GM23248 (cell line): ENCODE measurements around the gene LYPD1. TPM values are rescaled to one million over a fixed set of nuclear protein-coding genes. Genes with fewer than 3 reads are reported as not detected.

Experiments used
- DNase-seq: peaks from one replicate; pipeline ENCODE4 v3.0.0-alpha.2; 2015
- H2AFZ ChIP-seq: fragments of 200-600 bp; sonication (generic); 2 replicates; pipeline ENCODE4 v1.6.1; 2016; ENCODE audit warnings: antibody characterized with exemption
- H3F3A ChIP-seq: fragments of 200-600 bp; sonication (generic); 2 replicates; pipeline ENCODE4 v1.6.1; 2016; ENCODE audit warnings: mild to moderate bottlenecking, antibody characterized with exemption, mixed run types; ENCODE audit not compliant: insufficient read depth
- H3K27ac ChIP-seq: fragments of 200-600 bp; sonication (generic); 2 replicates; pipeline ENCODE4 v1.5.1; 2016; ENCODE audit warnings: mild to moderate bottlenecking
- H3K27me3 ChIP-seq: fragments of 200-600 bp; sonication (generic); replicated peaks from 2 replicates; pipeline ENCODE4 v1.6.1; 2016; ENCODE audit warnings: mild to moderate bottlenecking; ENCODE audit not compliant: insufficient read depth
- H3K36me3 ChIP-seq: fragments of 200-600 bp; sonication (generic); 2 replicates; pipeline ENCODE4 v1.6.1; 2016; ENCODE audit warnings: low read depth, mild to moderate bottlenecking
- H3K4me1 ChIP-seq: fragments of 200-600 bp; sonication (generic); 2 replicates; pipeline ENCODE4 v1.6.1; 2016; ENCODE audit warnings: mild to moderate bottlenecking; ENCODE audit not compliant: insufficient read depth
- H3K4me2 ChIP-seq: fragments of 200-600 bp; sonication (generic); one replicate; pipeline ENCODE4 v1.6.1; 2016; ENCODE audit warnings: mild to moderate bottlenecking; ENCODE audit not compliant: unreplicated experiment
- H3K4me3 ChIP-seq: fragments of 200-600 bp; sonication (generic); 2 replicates; pipeline ENCODE4 v1.5.1; 2016; ENCODE audit warnings: mild to moderate bottlenecking
- H3K79me2 ChIP-seq: fragments of 200-600 bp; sonication (generic); 2 replicates; pipeline ENCODE4 v1.6.1; 2016; ENCODE audit warnings: mild to moderate bottlenecking; ENCODE audit not compliant: insufficient read depth
- H3K9ac ChIP-seq: fragments of 200-600 bp; sonication (generic); 2 replicates; pipeline ENCODE4 v1.6.1; 2016; ENCODE audit warnings: mild to moderate bottlenecking
- H3K9me2 ChIP-seq: fragments of 200-600 bp; sonication (generic); 2 replicates; pipeline ENCODE4 v1.6.1; 2016; ENCODE audit warnings: mixed run types, mild to moderate bottlenecking, moderate library complexity; ENCODE audit not compliant: insufficient read depth
- H3K9me3 ChIP-seq: fragments of 200-600 bp; sonication (generic); one replicate; pipeline ENCODE4 v1.6.1; 2017; ENCODE audit warnings: low read depth
- H4K20me1 ChIP-seq: fragments of 200-600 bp; sonication (generic); 2 replicates; pipeline ENCODE4 v1.6.0; 2016; ENCODE audit not compliant: insufficient read depth
- EZH2 ChIP-seq: fragments of 200-600 bp; sonication (generic); IDR thresholded peaks from 2 replicates; pipeline ENCODE4 v1.6.1; 2018; ENCODE audit warnings: antibody characterized with exemption, mild to moderate bottlenecking; ENCODE audit not compliant: insufficient read depth, poor library complexity, severe bottlenecking
- EZH2phosphoT487 ChIP-seq: fragments of 200-600 bp; sonication (generic); IDR thresholded peaks from 2 replicates; pipeline ENCODE4 v1.6.1; 2018; ENCODE audit warnings: antibody characterized with exemption, moderate library complexity, mild to moderate bottlenecking, low read depth; ENCODE audit not compliant: insufficient read depth
- WGBS, 2 experiments: methylation state at CpG; one replicate each; pipeline ENCODE4 v1.1.6; 2015 to 2017; ENCODE audit warnings: low lambda C conversion rate in 2 of 2, low coverage in 1 of 2; ENCODE audit errors: missing lambda C conversion rate in 2 of 2; 5-methylcytosine and 5-hydroxymethylcytosine counted together
- in situ Hi-C: fragments of 300-500 bp; cut with MboI; formaldehyde crosslinking; loops from 2 replicates; pipeline ENCODE4 v1.15.0; 2020
- polyA plus RNA-seq: library from polyadenylated mRNA; unstranded; fragments of >200 nt; fragmentation: Nextera tagmentation; extraction: Ambion mirVana; gene quantifications from 2 replicates; pipeline ENCODE4 v1.2.1, GENCODE V29; 2016
- total RNA-seq: library from RNA; depleted of rRNA; stranded (reverse); fragments of >200 nt; shearing (Covaris generic); gene quantifications from 2 replicates; pipeline ENCODE4 v1.2.3, GENCODE V29; 2014

Gene LYPD1
- total and polyA plus RNA-seq, 2 experiments from 2014 or later = 0.11 to 0.51 TPM

DNA sequence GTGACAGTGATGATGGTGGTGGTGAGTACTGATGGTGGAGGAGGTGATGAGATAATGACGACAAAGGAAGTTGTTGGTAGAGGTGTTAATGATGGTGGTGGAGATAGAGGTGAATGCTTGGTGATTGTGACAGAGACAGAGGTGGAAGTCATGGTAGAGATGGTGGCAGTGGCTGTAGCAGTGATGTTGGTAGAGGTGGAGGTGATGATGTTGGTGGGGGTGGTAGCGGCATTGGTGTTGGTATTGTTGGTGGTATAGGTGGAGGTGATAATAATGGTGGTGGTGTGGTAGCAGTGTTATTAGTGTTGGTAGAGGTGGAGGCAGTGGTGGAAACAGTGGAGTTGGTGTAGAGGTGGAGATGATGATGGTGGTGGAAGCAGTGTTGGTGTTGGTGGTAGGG is 36.4 kb downstream of the LYPD1 start:
- Histone ChIP-seq H3K79me2 (no peaks in the 10 kb centered on the region), H3F3A (no peaks in the 10 kb centered on the region), H3K4me2 (no peak overlapping the region), H3K9me2 (no peaks in the 10 kb centered on the region), H3K27me3 (no peaks in the 10 kb centered on the region), H3K9ac (no peak overlapping the region), H3K27ac (no peak overlapping the region), H3K4me1 (no peaks in the 10 kb centered on the region; the same call in 1 of the 2 replicates), H2AFZ (no peak overlapping the region), H3K4me3 (no peak overlapping the region), H4K20me1 (no peaks in the 10 kb centered on the region), H3K9me3 (no peaks in the 10 kb centered on the region), H3K36me3 (no peaks in the 10 kb centered on the region)
- in situ Hi-C loops = no loop called here
- TF ChIP-seq EZH2 (no peak), EZH2phosphoT487 (no peak)
- 93 to 95% methylated on average over 2 of the region's 2 CpGs for WGBS, 2 experiments
- DNase-seq = no peak

DNA sequence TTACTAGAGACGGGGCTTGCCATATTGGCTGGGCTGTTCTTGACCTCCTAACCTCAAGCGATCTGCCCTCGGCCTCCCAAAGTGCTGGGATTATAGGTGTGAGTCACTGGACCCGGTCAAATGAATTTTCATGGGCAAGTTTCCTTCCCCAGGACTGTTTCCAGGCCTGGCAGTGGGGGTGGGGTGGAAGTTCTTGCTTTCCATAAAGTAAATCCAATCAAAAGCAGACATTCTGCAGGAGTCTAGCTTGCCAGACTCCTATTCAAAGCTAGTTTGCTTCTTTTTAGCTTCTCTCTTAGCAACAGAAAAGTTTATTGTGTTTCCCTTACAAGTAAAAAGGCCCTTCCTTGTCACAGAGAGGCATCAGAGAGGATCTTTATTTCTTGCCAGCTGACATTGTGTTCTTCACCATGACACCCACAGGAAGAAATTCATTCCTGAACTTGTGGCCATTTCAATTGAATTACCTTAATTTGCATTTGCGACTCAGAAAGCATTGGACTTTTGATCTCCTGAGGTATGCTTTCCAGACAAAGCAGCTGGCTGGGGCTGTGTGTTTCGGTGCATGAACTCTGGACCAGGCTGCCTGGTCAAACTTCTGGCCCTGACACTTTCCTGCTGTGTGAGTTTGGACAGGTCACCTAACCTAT is 37.9 kb downstream of the LYPD1 start:
- DNase-seq = peak; percentile 22

DNA sequence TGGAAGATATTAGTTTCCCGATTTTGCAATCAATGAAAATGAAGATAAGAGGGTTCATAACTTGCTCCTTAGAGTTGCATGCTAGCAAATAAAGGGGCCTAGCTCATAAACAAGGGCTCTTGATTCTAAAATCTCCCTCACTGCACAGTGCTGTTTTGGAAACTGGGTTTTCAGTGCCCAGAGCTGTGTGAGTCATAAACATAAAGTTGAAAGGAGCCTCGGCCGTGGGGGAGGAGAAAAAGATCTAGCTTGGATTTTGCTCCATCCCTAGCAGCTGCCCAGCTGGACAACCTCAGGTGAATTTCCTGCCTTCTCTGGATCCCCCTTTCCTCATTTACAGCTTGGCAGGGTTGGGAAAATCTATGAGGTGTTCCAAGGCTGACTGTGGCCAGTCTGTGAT is 42.5 kb downstream of the LYPD1 start:
- WGBS, 2 experiments = 44 to 57% methylated on average over 3 of the region's 3 CpGs
- H3K9me2 ChIP-seq = no peaks in the 10 kb centered on the region
- H3K27me3 ChIP-seq = no peaks in the 10 kb centered on the region
- no peak overlapping the region for H3K9ac ChIP-seq
- H2AFZ ChIP-seq = no peak overlapping the region
- no peaks in the 10 kb centered on the region for H3K9me3 ChIP-seq
- in situ Hi-C loops = no loop called here
- TF ChIP-seq EZH2phosphoT487 (no peak), EZH2 (no peak)
- DNase-seq = peak; percentile 48
- H3K79me2 ChIP-seq = no peaks in the 10 kb centered on the region
- no peaks in the 10 kb centered on the region for H4K20me1 ChIP-seq
- peaks cover 15% of the 10 kb centered on the region for H3K4me1 ChIP-seq
- no peaks in the 10 kb centered on the region for H3K36me3 ChIP-seq
- no peak overlapping the region for H3K27ac ChIP-seq
- no peak overlapping the region for H3K4me3 ChIP-seq
- no peak overlapping the region for H3K4me2 ChIP-seq
- peaks cover 9% of the 10 kb centered on the region; the same call in 1 of the 2 replicates for H3F3A ChIP-seq

More for the DNA sequence above, 37.9 kb downstream of the LYPD1 start:
- Histone ChIP-seq H3K9me3 (no peaks in the 10 kb centered on the region), H2AFZ (no peak overlapping the region), H3K9me2 (no peaks in the 10 kb centered on the region), H3K4me1 (peaks cover 5% of the 10 kb centered on the region), H3K9ac (no peak overlapping the region), H3K4me3 (no peak overlapping the region), H3K4me2 (no peak overlapping the region), H3K27ac (no peak overlapping the region), H3K27me3 (no peaks in the 10 kb centered on the region), H3K36me3 (no peaks in the 10 kb centered on the region), H4K20me1 (no peaks in the 10 kb centered on the region), H3K79me2 (no peaks in the 10 kb centered on the region), H3F3A (no peaks in the 10 kb centered on the region)
- TF ChIP-seq EZH2 = no peak
- no peak for TF ChIP-seq EZH2phosphoT487
- in situ Hi-C loops = no loop called here
- WGBS, 2 experiments = 18 to 24% methylated on average over 6 of the region's 6 CpGs

DNA sequence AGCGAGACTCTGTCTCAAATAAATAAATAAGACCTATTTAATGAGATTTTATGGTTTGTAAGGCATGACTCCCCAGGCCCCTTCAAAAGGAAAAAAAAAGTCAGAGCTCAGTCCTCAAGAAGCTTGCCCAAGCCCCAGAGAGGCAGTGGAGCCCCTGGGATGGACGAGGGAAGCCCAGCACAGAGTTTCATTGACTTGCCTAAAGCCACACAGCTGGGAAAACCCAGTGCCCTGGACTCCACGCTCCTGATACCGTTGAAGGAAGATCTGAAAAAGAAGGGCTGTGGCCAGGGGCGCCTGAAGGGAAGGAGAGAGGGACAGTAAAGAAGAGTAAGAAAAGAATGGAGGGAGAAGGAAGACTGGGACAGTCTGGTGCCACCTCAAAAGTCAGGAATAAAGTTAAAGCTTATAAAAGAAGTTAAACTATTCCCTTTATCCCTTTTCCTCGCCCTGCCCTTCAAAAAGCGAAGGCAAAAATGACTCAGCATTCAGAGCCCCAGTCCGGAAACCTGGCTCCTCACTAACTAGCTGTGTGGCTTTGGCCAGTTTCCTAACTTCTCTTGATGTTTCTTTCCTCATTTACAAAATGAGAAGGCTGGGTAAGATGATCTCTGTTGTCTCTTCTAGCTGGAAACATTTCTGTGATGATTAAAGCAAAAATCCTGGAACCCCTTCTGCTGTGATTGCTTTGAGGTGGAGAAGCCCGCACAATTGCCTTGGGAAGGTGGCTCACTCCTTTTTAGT is 46.7 kb downstream of the LYPD1 start:
- H3K27ac ChIP-seq = peak overlapping the region; percentile 41
- H3K9me3 ChIP-seq = no peaks in the 10 kb centered on the region
- peak overlapping the region; percentile 42; the same call in 1 of the 2 replicates for H3K9ac ChIP-seq
- peak overlapping the region; percentile 24; the same call in 1 of the 2 replicates for H3K4me3 ChIP-seq
- H3K79me2 ChIP-seq = no peaks in the 10 kb centered on the region
- H3K4me2 ChIP-seq = peak overlapping the region; percentile 44
- peak overlapping the region; percentile 63 for H2AFZ ChIP-seq
- H3K4me1 ChIP-seq = peaks cover 18% of the 10 kb centered on the region
- H3F3A ChIP-seq = peaks cover 9% of the 10 kb centered on the region; the same call in 1 of the 2 replicates
- H4K20me1 ChIP-seq = no peaks in the 10 kb centered on the region
- no peaks in the 10 kb centered on the region for H3K36me3 ChIP-seq
- TF ChIP-seq EZH2phosphoT487 = no peak
- no peak for TF ChIP-seq EZH2
- peak; percentile 94 for DNase-seq
- H3K9me2 ChIP-seq = no peaks in the 10 kb centered on the region
- in situ Hi-C loops = no loop called here
- WGBS, 2 experiments = 25 to 30% methylated on average over 9 of the region's 9 CpGs
- no peaks in the 10 kb centered on the region for H3K27me3 ChIP-seq
